Astrocyte of the spinal cord (primary cell): ENCODE data around the gene WLS.

Experiments
- DNase-seq: peaks from one replicate; pipeline ENCODE4 v3.0.0; 2011; ENCODE audit warnings: low read depth, low spot score
- H3K4me3 ChIP-seq: 2 replicates; pipeline ENCODE4 v1.5.1; 2011; ENCODE audit warnings: low read depth, mild to moderate bottlenecking, low read length, moderate library complexity
- in situ Hi-C: cut with HindIII; loops from 2 replicates; pipeline ENCODE4 v1.10.0; 2017; ENCODE audit warnings: low sequenced_read_pairs
- TF ChIP-seq, protein P1 (sequence below): IDR thresholded peaks from 2 replicates; pipeline ENCODE4 v1.5.1; 2012; ENCODE audit warnings: low read depth, mild to moderate bottlenecking, low read length, inconsistent platforms

WLS gene

DNA sequence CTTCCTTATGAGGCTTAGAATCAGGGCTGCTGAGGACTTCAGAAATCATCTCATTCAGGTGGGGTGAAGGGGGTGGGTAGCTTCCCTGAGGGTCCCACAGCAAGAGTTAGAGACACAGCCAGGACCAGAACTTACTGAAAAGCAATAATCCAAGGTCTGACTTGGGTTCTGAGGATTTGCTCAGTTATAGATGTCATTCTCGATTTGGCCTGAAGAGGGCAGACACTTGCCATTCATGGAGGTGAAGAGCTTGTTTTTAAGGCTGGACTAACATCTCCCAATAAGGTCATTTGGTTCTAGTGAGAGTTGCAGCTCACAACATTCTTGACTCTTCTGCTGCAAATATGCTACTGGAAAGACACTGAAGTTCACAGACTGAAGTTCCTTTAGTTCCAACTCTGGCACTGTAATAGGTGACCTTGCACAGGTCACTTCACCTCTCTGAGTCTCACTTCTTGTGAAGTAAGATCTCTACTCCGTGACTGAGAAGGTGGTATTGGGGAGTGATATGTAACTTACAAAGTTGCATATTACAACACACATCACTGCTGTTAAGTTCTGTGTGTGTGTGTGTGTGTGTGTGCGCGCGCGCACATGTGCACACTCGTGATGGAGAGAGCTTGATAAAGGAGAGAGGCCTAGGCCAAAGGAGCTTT lies 112.1 kb downstream of the WLS start:
- H3K4me3 ChIP-seq = no peak overlapping the region
- TF ChIP-seq, protein P1, sequence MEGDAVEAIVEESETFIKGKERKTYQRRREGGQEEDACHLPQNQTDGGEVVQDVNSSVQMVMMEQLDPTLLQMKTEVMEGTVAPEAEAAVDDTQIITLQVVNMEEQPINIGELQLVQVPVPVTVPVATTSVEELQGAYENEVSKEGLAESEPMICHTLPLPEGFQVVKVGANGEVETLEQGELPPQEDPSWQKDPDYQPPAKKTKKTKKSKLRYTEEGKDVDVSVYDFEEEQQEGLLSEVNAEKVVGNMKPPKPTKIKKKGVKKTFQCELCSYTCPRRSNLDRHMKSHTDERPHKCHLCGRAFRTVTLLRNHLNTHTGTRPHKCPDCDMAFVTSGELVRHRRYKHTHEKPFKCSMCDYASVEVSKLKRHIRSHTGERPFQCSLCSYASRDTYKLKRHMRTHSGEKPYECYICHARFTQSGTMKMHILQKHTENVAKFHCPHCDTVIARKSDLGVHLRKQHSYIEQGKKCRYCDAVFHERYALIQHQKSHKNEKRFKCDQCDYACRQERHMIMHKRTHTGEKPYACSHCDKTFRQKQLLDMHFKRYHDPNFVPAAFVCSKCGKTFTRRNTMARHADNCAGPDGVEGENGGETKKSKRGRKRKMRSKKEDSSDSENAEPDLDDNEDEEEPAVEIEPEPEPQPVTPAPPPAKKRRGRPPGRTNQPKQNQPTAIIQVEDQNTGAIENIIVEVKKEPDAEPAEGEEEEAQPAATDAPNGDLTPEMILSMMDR = peak; percentile 68
- in situ Hi-C loops = no loop called here
- DNase-seq = peak; percentile 87

DNA sequence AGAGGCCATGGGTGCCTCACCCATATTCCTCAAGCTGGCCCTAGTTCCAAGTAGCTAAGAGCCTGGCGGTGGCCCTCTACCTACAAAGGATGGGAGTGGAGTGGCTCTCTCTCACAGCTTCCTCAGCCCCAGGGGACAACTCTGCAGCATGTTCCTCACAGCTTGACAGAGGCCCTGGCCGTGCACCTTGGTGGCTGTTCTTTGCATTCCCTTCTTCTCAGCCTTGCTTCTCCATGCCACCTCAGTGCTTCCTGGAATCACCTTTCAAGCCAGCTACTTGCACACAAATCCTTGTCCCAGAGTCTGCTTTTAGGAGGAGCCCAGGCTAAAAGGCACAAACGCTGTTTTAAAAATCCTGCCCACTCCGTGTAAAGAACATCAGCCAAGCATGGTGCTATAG lies 112.9 kb downstream of the WLS start:
- H3K4me3 ChIP-seq = no peak overlapping the region
- no peak for DNase-seq
- TF ChIP-seq, protein P1 = no peak
- in situ Hi-C loops = no loop called here

DNA sequence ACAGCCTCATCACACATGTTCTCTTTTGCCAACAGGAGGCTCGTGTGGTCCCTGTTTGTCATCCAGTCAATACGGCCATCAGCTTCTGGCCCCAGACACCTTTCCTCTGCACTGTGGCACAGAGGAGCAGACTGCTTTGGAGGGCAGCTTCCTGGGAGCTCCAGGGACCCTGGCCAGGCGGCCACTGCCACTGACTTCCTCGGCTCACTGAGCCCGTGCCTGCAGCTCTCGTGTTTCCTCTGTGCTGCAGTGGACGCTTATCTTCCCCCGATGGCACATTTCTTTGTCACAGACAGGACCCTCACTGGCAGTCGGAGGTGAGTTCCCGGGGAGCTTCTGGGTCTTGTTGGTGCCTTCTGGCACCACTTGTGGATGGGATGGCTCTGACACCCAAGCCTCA lies 114.9 kb downstream of the WLS start:
- no peak for DNase-seq
- in situ Hi-C loops = no loop called here
- TF ChIP-seq, protein P1 = no peak
- H3K4me3 ChIP-seq = no peak overlapping the region

DNA sequence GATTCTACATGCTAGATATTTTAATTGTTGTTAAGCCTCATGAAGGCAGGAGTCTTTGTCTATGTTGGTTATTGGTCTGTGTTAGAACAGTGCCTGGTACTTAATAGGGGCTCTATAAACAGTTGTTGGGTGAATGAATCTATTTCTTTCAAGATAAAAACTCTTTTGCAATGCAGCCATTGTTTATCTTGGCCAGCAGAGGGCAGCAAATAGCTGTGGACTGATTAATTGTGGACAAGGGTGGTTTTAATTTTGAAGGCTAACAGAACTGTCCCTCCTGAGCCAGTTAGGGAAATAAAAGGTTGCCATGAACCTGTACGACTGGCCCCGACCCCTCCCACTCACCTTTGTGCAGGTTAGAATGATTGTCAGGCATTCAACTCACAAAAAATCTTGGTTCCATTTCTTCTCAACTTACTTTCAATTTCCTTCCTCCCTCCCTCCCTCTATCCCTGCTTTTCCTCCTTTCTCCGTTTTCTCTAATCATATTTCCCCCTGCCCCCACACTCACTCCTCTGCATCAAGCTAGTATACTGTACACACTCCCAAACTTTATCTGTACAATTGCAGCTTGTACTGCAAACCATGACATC lies 115.6 kb downstream of the WLS start:
- peak; percentile 62 for DNase-seq
- in situ Hi-C loops = no loop called here
- H3K4me3 ChIP-seq = no peak overlapping the region
- TF ChIP-seq, protein P1 = peak; percentile 76

DNA sequence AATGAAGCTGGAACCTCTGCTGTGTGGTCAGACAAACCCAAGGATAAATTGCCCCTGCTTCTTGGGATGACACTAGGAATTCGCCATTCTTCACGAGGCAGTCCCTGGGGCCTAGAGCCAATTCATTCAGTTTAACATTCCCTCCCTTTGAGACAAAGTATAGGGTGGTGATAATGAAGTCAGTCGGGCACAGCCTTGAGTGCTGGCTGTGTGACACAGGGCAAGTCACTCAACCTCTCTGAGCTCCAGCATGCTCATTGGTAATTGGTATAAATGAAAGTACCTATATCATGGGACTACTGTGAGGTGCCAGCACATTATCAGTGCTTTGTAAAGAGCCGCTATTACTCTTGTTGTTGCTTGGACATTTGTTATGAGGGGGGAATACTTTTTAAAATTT lies 117.0 kb downstream of the WLS start:
- TF ChIP-seq, protein P1 = no peak
- DNase-seq = no peak
- in situ Hi-C loops = no loop called here
- H3K4me3 ChIP-seq = no peak overlapping the region

DNA sequence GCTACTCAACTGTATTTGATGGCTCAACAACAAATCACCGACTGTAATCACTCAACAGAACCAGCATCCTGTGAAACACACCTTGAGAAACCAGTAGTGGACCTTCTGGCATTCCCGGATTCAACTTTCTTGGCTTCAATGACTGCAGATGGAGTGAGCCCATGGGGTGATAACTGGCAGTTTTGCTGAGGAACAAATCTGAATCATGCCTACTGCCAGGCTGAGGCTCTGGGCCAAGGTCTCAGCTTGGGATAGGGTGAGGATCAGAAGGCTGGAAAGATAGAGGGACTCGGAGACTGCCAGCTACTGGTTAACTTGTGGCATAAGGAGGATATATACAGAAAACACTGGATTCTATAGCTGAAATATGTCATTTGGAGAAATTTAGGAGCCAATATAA lies 118.4 kb downstream of the WLS start:
- no peak overlapping the region for H3K4me3 ChIP-seq
- in situ Hi-C loops = no loop called here
- DNase-seq = no peak
- TF ChIP-seq, protein P1 = no peak
